H9 (cell line): ENCODE data around the gene KHNYN. TPM values are rescaled to one million over a fixed set of nuclear protein-coding genes. Genes with fewer than 3 reads are reported as not detected.

Experiments used
- DNase-seq: peaks from one replicate; pipeline ENCODE4 v3.0.0-alpha.2; 2017
- H2AFZ ChIP-seq: one replicate; pipeline ENCODE4 v1.6.1; 2013; ENCODE audit warnings: mild to moderate bottlenecking, low read length, control low read depth, moderate library complexity
- H2AK5ac ChIP-seq: 2 replicates; pipeline ENCODE4 v1.6.1; 2013; ENCODE audit warnings: low read length, control low read depth, mixed read lengths; ENCODE audit not compliant: insufficient read length
- H2BK120ac ChIP-seq: one replicate; pipeline ENCODE4 v1.6.1; 2013; ENCODE audit warnings: low read depth, mild to moderate bottlenecking, low read length, control low read depth, inconsistent platforms; ENCODE audit not compliant: poor library complexity, severe bottlenecking
- H2BK12ac ChIP-seq: 2 replicates; pipeline ENCODE4 v1.6.1; 2013; ENCODE audit warnings: low read length, control low read depth, mixed read lengths, low read depth; ENCODE audit not compliant: insufficient read length
- H2BK15ac ChIP-seq: 2 replicates; pipeline ENCODE4 v1.6.1; 2013; ENCODE audit warnings: low read depth, low read length, control low read depth
- H2BK20ac ChIP-seq: one replicate; pipeline ENCODE4 v1.6.1; 2013; ENCODE audit warnings: low read depth, mild to moderate bottlenecking, low read length, control low read depth, inconsistent platforms; ENCODE audit not compliant: poor library complexity, severe bottlenecking
- H2BK5ac ChIP-seq: 2 replicates; pipeline ENCODE4 v1.6.1; 2013; ENCODE audit warnings: low read length, control low read depth, mixed read lengths; ENCODE audit not compliant: insufficient read length
- H3K14ac ChIP-seq: 2 replicates; pipeline ENCODE4 v1.6.1; 2013; ENCODE audit warnings: low read length, control low read depth; ENCODE audit not compliant: insufficient read depth
- H3K18ac ChIP-seq: 2 replicates; pipeline ENCODE4 v1.6.1; 2013; ENCODE audit warnings: low read depth, mild to moderate bottlenecking, mixed read lengths, low read length, control low read depth; ENCODE audit not compliant: insufficient read length
- H3K23ac ChIP-seq: 2 replicates; pipeline ENCODE4 v1.6.1; 2013; ENCODE audit warnings: low read length, control low read depth, mixed read lengths, low read depth; ENCODE audit not compliant: insufficient read length
- H3K23me2 ChIP-seq: 2 replicates; pipeline ENCODE4 v1.6.1; 2013; ENCODE audit warnings: low read depth, mild to moderate bottlenecking, mixed read lengths, low read length, control low read depth; ENCODE audit not compliant: insufficient read length, poor library complexity, severe bottlenecking
- H3K27ac ChIP-seq: 2 replicates; pipeline ENCODE4 v1.5.1; 2013; ENCODE audit warnings: low read length, control low read depth, mixed read lengths, low read depth; ENCODE audit not compliant: insufficient read length
- H3K27me3 ChIP-seq: 2 replicates; pipeline ENCODE4 v1.6.1; 2013; ENCODE audit warnings: low read length, control low read depth, inconsistent platforms; ENCODE audit not compliant: insufficient read depth
- H3K4ac ChIP-seq: 2 replicates; pipeline ENCODE4 v1.6.1; 2013; ENCODE audit warnings: low read depth, mild to moderate bottlenecking, control low read depth, inconsistent platforms, low read length, moderate library complexity
- H3K4me1 ChIP-seq: 2 replicates; pipeline ENCODE4 v1.6.1; 2013; ENCODE audit warnings: low read length, control low read depth, inconsistent platforms; ENCODE audit not compliant: insufficient read depth
- H3K4me2 ChIP-seq: 2 replicates; pipeline ENCODE4 v1.6.1; 2013; ENCODE audit warnings: low read length, control low read depth, mixed read lengths; ENCODE audit not compliant: insufficient read length, insufficient read depth
- H3K56ac ChIP-seq: 2 replicates; pipeline ENCODE4 v1.6.1; 2013; ENCODE audit warnings: low read depth, mild to moderate bottlenecking, mixed read lengths, low read length, control low read depth; ENCODE audit not compliant: insufficient read length
- H3K79me1 ChIP-seq: 2 replicates; pipeline ENCODE4 v1.6.1; 2013; ENCODE audit warnings: low read depth, mild to moderate bottlenecking, moderate library complexity, low read length, control low read depth, inconsistent platforms; ENCODE audit not compliant: insufficient read depth, poor library complexity, severe bottlenecking
- H3K79me2 ChIP-seq: 2 replicates; pipeline ENCODE4 v1.6.1; 2013; ENCODE audit warnings: low read length, control low read depth, inconsistent platforms; ENCODE audit not compliant: insufficient read depth
- H3K9ac ChIP-seq: 2 replicates; pipeline ENCODE4 v1.6.1; 2013; ENCODE audit warnings: low read length, control low read depth, mixed read lengths; ENCODE audit not compliant: insufficient read length; ENCODE audit errors: extremely low read depth
- H3K9me3 ChIP-seq: one replicate; pipeline ENCODE4 v1.6.1; 2013; ENCODE audit warnings: low read depth, low read length, inconsistent platforms; ENCODE audit not compliant: control insufficient read depth
- H3T11ph ChIP-seq: one replicate; pipeline ENCODE4 v1.6.1; 2013; ENCODE audit warnings: mild to moderate bottlenecking, low read length, control low read depth, inconsistent platforms
- H4K20me1 ChIP-seq: one replicate; pipeline ENCODE4 v1.6.1; 2013; ENCODE audit not compliant: control insufficient read depth, insufficient read length, insufficient read depth
- H4K5ac ChIP-seq: 2 replicates; pipeline ENCODE4 v1.6.1; 2013; ENCODE audit warnings: low read depth, mild to moderate bottlenecking, mixed read lengths, low read length, control low read depth; ENCODE audit not compliant: insufficient read length
- H4K8ac ChIP-seq: replicated peaks from 2 replicates; pipeline ENCODE4 v1.6.1; 2013; ENCODE audit warnings: low read length, control low read depth, mixed read lengths, low read depth; ENCODE audit not compliant: insufficient read length
- H4K91ac ChIP-seq: 2 replicates; pipeline ENCODE4 v1.6.1; 2013; ENCODE audit warnings: low read depth, mild to moderate bottlenecking, moderate library complexity, mixed read lengths, low read length, control low read depth; ENCODE audit not compliant: insufficient read length
- H3K27ac Mint-ChIP-seq, 3 experiments: 2 replicates in 2 of 3; 3 replicates in 1 of 3; pipeline ENCODE4 v1.8.0; 2020 to 2021; ENCODE audit warnings: mixed read lengths in 3 of 3, mild to moderate bottlenecking in 1 of 3, moderate library complexity in 1 of 3
- H3K27me3 Mint-ChIP-seq: 2 replicates; pipeline ENCODE4 v1.8.0; 2021; ENCODE audit warnings: low read depth, mild to moderate bottlenecking, moderate library complexity, mixed read lengths
- H3K36me3 Mint-ChIP-seq, 3 experiments: 2 replicates in 2 of 3; 3 replicates in 1 of 3; pipeline ENCODE4 v1.8.0; 2020 to 2021; ENCODE audit warnings: low read depth in 3 of 3, mixed read lengths in 3 of 3; ENCODE audit not compliant: insufficient read depth in 1 of 3
- H3K4me1 Mint-ChIP-seq, 2 experiments: 2 replicates each; pipeline ENCODE4 v1.8.0; 2020; ENCODE audit warnings: mixed read lengths in 2 of 2
- H3K4me3 Mint-ChIP-seq, 2 experiments: 2 replicates in 1 of 2; 3 replicates in 1 of 2; pipeline ENCODE4 v1.8.0; 2020 to 2021; ENCODE audit warnings: mild to moderate bottlenecking in 2 of 2, mixed read lengths in 2 of 2, moderate library complexity in 1 of 2
- H3K9me3 Mint-ChIP-seq, 2 experiments: 2 replicates in 1 of 2; 3 replicates in 1 of 2; pipeline ENCODE4 v1.8.0; 2020; ENCODE audit warnings: mild to moderate bottlenecking in 2 of 2, mixed read lengths in 2 of 2, moderate library complexity in 1 of 2
- WGBS: extraction: QIAGEN DNeasy Blood & Tissue Kit; methylation state at CpG from one replicate; pipeline ENCODE4 v1.1.7; 2013; ENCODE audit warnings: missing lambda C conversion rate, low lambda C conversion rate, mixed read lengths; ENCODE audit not compliant: insufficient read length; ENCODE audit errors: extremely low coverage; 5-methylcytosine and 5-hydroxymethylcytosine counted together
- total RNA-seq: library from RNA; stranded (reverse); gene quantifications from 2 replicates; pipeline ENCODE4 v1.2.1, GENCODE V29; 2021
- TF ChIP-seq, protein P1 (sequence below): fragments of 200-600 bp; sonication (generic); conservative IDR thresholded peaks from 3 replicates; pipeline ENCODE4 v1.8.0; 2021; ENCODE audit warnings: antibody characterized with exemption, mild to moderate bottlenecking

Gene KHNYN
- total RNA-seq, 1 experiment from 2014 or later, result 30.0 TPM

DNA sequence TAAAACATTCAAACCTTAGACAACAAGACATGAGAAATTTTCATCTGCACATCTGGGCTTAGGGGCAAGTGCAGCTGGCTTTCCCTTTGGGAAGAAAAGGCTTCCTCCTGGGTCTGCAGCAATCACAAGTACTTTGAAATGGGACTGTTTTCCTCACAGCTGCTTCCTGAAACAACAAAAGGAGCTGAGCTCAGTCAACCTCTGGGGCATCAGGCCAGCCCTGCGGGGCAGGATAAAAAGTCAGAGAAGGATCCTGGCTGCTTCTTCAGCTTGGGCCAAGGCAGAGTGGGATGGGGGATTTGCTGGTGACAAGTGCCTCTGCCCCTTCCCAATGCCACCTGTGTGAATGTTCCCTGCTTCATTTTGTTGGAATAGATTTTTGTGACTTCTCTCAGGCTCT lies 29.0 kb downstream of the KHNYN start:
- Histone ChIP-seq H2BK15ac (no peak overlapping the region), H4K8ac (no peak overlapping the region), H3K27ac (no peak overlapping the region), H3K4me1 (no peaks in the 10 kb centered on the region), H3K4ac (no peak overlapping the region), H2BK120ac (no peak overlapping the region), H3K14ac (no peak overlapping the region), H3K9ac (no peak overlapping the region), H2AFZ (no peak overlapping the region), H3K27me3 (no peaks in the 10 kb centered on the region), H4K5ac (no peak overlapping the region), H3K9me3 (no peaks in the 10 kb centered on the region), H3K79me1 (no peaks in the 10 kb centered on the region), H2BK5ac (no peak overlapping the region), H3K18ac (no peak overlapping the region), H2BK20ac (no peak overlapping the region), H3K79me2 (no peaks in the 10 kb centered on the region), H3K4me2 (no peak overlapping the region), H4K20me1 (no peaks in the 10 kb centered on the region), H2BK12ac (no peak overlapping the region), H3K56ac (no peak overlapping the region), H3T11ph (no peak overlapping the region), H3K23ac (no peak overlapping the region), H2AK5ac (no peak overlapping the region), H3K23me2 (no peaks in the 10 kb centered on the region), H4K91ac (no peak overlapping the region)
- no CpG with 5 or more reads among the region's 1 CpG for WGBS
- H3K27ac Mint-ChIP-seq, result no peak overlapping the region
- peaks cover 2% of the 10 kb centered on the region; the same call in 1 of the 2 replicates for H3K27me3 Mint-ChIP-seq
- H3K9me3 Mint-ChIP-seq, result peaks cover 17 to 19% of the 10 kb centered on the region in 2 experiments
- TF ChIP-seq, protein P1, sequence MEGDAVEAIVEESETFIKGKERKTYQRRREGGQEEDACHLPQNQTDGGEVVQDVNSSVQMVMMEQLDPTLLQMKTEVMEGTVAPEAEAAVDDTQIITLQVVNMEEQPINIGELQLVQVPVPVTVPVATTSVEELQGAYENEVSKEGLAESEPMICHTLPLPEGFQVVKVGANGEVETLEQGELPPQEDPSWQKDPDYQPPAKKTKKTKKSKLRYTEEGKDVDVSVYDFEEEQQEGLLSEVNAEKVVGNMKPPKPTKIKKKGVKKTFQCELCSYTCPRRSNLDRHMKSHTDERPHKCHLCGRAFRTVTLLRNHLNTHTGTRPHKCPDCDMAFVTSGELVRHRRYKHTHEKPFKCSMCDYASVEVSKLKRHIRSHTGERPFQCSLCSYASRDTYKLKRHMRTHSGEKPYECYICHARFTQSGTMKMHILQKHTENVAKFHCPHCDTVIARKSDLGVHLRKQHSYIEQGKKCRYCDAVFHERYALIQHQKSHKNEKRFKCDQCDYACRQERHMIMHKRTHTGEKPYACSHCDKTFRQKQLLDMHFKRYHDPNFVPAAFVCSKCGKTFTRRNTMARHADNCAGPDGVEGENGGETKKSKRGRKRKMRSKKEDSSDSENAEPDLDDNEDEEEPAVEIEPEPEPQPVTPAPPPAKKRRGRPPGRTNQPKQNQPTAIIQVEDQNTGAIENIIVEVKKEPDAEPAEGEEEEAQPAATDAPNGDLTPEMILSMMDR, result no peak
- DNase-seq, result no peak
- no peaks in the 10 kb centered on the region for H3K4me1 Mint-ChIP-seq
- no peak overlapping the region for H3K4me3 Mint-ChIP-seq
- H3K36me3 Mint-ChIP-seq, result peaks cover 10 to 11% (median 11%) of the 10 kb centered on the region in 3 experiments
